DND-41 (cell line): ENCODE results near the gene RCAN1.

Source experiments
- ATAC-seq: fragments of 200-7000 bp; cut with Tn5 transposase; 3 replicates; pipeline ENCODE4 v1.9.1; 2021; ENCODE audit warnings: low read depth; ENCODE audit not compliant: insufficient read depth
- DNase-seq: peaks from one replicate; pipeline ENCODE4 v3.0.0-alpha.2; 2020
- H2AFZ ChIP-seq: 2 replicates; pipeline ENCODE4 v1.6.0; 2012; ENCODE audit warnings: low read depth, low read length
- H3K27ac ChIP-seq: 2 replicates; pipeline ENCODE4 v1.5.1; 2012; ENCODE audit warnings: low read length, inconsistent platforms
- H3K27me3 ChIP-seq: fragments of 200-600 bp; sonication (generic); 2 replicates; pipeline ENCODE4 v1.6.0; 2012; ENCODE audit warnings: low read length, mild to moderate bottlenecking, inconsistent platforms; ENCODE audit not compliant: insufficient read depth, poor library complexity
- H3K36me3 ChIP-seq: 2 replicates; pipeline ENCODE4 v1.5.1; 2012; ENCODE audit warnings: low read length, inconsistent platforms; ENCODE audit not compliant: insufficient read depth
- H3K4me1 ChIP-seq: 2 replicates; pipeline ENCODE4 v1.5.1; 2012; ENCODE audit warnings: mild to moderate bottlenecking, low read length; ENCODE audit not compliant: insufficient read depth
- H3K4me2 ChIP-seq: 2 replicates; pipeline ENCODE4 v1.6.0; 2012; ENCODE audit warnings: mild to moderate bottlenecking, moderate library complexity, low read length, inconsistent platforms; ENCODE audit not compliant: insufficient read depth
- H3K4me3 ChIP-seq, 2 experiments: fragments of 200-600 bp in 1 of 2; shearing (Covaris generic) in 1 of 2; 2 replicates each; pipeline ENCODE4 v1.5.1; 2012 to 2016; ENCODE audit warnings: inconsistent platforms in 2 of 2, low read length in 2 of 2, mild to moderate bottlenecking in 2 of 2, low read depth in 1 of 2, moderate library complexity in 1 of 2
- H3K79me2 ChIP-seq: 2 replicates; pipeline ENCODE4 v1.6.0; 2012; ENCODE audit warnings: low read length, inconsistent platforms; ENCODE audit not compliant: insufficient read depth
- H3K9ac ChIP-seq: 2 replicates; pipeline ENCODE4 v1.6.0; 2012; ENCODE audit warnings: low read depth, mild to moderate bottlenecking, inconsistent platforms, low read length, moderate library complexity
- H3K9me3 ChIP-seq: 2 replicates; pipeline ENCODE4 v1.5.1; 2012; ENCODE audit warnings: low read length, moderate library complexity, mild to moderate bottlenecking, inconsistent platforms; ENCODE audit not compliant: insufficient read depth, severe bottlenecking
- H4K20me1 ChIP-seq: 2 replicates; pipeline ENCODE4 v1.6.0; 2012; ENCODE audit warnings: low read length; ENCODE audit not compliant: insufficient read depth
- CTCF ChIP-seq: IDR thresholded peaks from 2 replicates; pipeline ENCODE4 v1.5.1; 2012; ENCODE audit warnings: borderline replicate concordance, low read length, moderate library complexity, mild to moderate bottlenecking; ENCODE audit not compliant: poor library complexity, severe bottlenecking; ENCODE audit errors: extremely low read depth
- EZH2 ChIP-seq: IDR thresholded peaks from 3 replicates; pipeline ENCODE4 v1.6.1; 2012; ENCODE audit warnings: borderline replicate concordance, low read depth, mild to moderate bottlenecking, moderate library complexity, low read length, inconsistent platforms; ENCODE audit not compliant: severe bottlenecking

RCAN1 gene

GRCh38 chr21:34523019-34523555 is 91.8 kb downstream of the RCAN1 start:
- Histone ChIP-seq H4K20me1 (no peaks in the 10 kb centered on the region), H3K9me3 (peaks cover 2% of the 10 kb centered on the region), H3K4me2 (no peak overlapping the region), H3K27me3 (no peaks in the 10 kb centered on the region), H3K9ac (no peak overlapping the region), H3K4me1 (peaks cover 10% of the 10 kb centered on the region), H3K27ac (no peak overlapping the region), H2AFZ (no peak overlapping the region), H3K36me3 (peaks cover 47% of the 10 kb centered on the region), H3K79me2 (no peaks in the 10 kb centered on the region), H3K4me3 (no peak overlapping the region)
- no peak for ATAC-seq
- no peak for TF ChIP-seq CTCF
- no peak for TF ChIP-seq EZH2
- DNase-seq: no peak

GRCh38 chr21:34522284-34522683 is 92.6 kb downstream of the RCAN1 start:
- DNase-seq (no peak), ATAC-seq (no peak)
- H3K79me2 ChIP-seq: no peaks in the 10 kb centered on the region
- H3K9me3 ChIP-seq: no peaks in the 10 kb centered on the region
- H3K4me2 ChIP-seq: no peak overlapping the region
- peaks cover 55% of the 10 kb centered on the region for H3K36me3 ChIP-seq
- no peaks in the 10 kb centered on the region for H3K27me3 ChIP-seq
- H2AFZ ChIP-seq: no peak overlapping the region
- no peak overlapping the region for H3K27ac ChIP-seq
- peaks cover 10% of the 10 kb centered on the region for H3K4me1 ChIP-seq
- H4K20me1 ChIP-seq: no peaks in the 10 kb centered on the region
- no peak overlapping the region for H3K9ac ChIP-seq
- no peak overlapping the region for H3K4me3 ChIP-seq
- TF ChIP-seq CTCF (no peak), EZH2 (no peak)

GRCh38 chr21:34521561-34521960 is 93.4 kb downstream of the RCAN1 start:
- H3K27ac ChIP-seq: no peak overlapping the region
- no peaks in the 10 kb centered on the region for H3K79me2 ChIP-seq
- no peak overlapping the region for H2AFZ ChIP-seq
- peaks cover 5% of the 10 kb centered on the region for H3K4me1 ChIP-seq
- no peak overlapping the region for H3K4me3 ChIP-seq
- no peak for TF ChIP-seq CTCF
- no peak for TF ChIP-seq EZH2
- H3K9me3 ChIP-seq: no peaks in the 10 kb centered on the region
- no peak overlapping the region for H3K4me2 ChIP-seq
- H3K9ac ChIP-seq: no peak overlapping the region
- H3K36me3 ChIP-seq: peaks cover 62% of the 10 kb centered on the region
- ATAC-seq (no peak), DNase-seq (no peak)
- H4K20me1 ChIP-seq: no peaks in the 10 kb centered on the region
- H3K27me3 ChIP-seq: no peaks in the 10 kb centered on the region
